ENCODE measurements around the gene DDIT4.
A peak's percentile ranks its signal among the peaks of the same experiment; 100 is the strongest.
"Not testable (repeated sequence)": the region's sequence is repeated elsewhere in the genome, so short reads cannot be mapped to it uniquely, and the experiment has no call there.

Gene DDIT4

DNA sequence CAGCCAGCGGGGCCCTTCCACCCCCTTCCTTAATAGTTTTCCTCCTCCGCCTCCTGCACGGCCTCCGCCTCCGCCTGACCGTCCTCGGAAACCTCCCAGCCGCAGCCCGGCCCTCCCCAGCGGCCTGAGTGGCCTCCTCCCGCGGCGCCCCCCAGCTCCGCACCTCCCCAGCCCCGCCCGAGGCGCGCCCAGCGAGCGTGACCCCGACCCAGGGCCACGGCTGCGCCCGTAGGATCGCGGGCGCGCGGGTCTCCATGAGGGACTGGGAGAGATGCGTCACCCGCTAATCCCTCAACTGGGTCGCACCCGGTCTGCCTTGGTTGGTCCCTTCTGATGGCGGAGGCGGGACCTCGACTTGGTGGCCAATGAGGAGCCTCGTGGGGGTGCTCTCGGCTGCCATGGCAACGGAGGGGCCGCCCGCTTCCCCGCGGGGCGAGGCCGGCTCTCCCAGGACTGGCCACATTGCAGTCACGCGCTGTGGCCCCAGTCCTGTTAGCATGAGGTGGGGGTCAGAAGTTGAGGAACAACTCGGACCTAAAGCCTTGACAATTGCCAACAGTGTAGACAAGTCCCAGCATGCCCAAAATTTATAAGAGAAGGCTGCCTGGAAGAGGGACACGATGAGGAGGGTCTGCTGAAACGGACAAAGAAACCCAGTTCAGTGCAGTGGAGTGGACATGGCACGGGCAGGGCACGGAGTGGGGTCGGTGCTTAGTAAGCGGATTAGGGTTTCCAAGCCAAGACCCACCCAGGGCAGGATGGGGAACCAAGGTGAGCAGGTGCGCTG lies 24.3 kb downstream of the DDIT4 start:
- POLR2A ChIA-PET: interaction anchor here (0.7 to 6.5 kb wide), 15 partner anchors 11 to 171 kb away, joined by 3 to 86 read pairs (median 5); partner anchors contain the start of gene DDIT4
- CTCF ChIA-PET: interaction anchor here (1.0 to 2.2 kb wide), 6 partner anchors 8 to 28 kb away, joined by 3 to 13 read pairs (median 4); partner anchors contain the start of gene DDIT4
- DNase-seq (ENCODE audit: extremely low spot score): peak; percentile 94
- TF ChIP-seq, protein P1, sequence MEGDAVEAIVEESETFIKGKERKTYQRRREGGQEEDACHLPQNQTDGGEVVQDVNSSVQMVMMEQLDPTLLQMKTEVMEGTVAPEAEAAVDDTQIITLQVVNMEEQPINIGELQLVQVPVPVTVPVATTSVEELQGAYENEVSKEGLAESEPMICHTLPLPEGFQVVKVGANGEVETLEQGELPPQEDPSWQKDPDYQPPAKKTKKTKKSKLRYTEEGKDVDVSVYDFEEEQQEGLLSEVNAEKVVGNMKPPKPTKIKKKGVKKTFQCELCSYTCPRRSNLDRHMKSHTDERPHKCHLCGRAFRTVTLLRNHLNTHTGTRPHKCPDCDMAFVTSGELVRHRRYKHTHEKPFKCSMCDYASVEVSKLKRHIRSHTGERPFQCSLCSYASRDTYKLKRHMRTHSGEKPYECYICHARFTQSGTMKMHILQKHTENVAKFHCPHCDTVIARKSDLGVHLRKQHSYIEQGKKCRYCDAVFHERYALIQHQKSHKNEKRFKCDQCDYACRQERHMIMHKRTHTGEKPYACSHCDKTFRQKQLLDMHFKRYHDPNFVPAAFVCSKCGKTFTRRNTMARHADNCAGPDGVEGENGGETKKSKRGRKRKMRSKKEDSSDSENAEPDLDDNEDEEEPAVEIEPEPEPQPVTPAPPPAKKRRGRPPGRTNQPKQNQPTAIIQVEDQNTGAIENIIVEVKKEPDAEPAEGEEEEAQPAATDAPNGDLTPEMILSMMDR (IDR thresholded peaks at IDR 0.05; ENCODE audit: control extremely low read depth, extremely low read depth, low read depth, missing control alignments): no peak

DNA sequence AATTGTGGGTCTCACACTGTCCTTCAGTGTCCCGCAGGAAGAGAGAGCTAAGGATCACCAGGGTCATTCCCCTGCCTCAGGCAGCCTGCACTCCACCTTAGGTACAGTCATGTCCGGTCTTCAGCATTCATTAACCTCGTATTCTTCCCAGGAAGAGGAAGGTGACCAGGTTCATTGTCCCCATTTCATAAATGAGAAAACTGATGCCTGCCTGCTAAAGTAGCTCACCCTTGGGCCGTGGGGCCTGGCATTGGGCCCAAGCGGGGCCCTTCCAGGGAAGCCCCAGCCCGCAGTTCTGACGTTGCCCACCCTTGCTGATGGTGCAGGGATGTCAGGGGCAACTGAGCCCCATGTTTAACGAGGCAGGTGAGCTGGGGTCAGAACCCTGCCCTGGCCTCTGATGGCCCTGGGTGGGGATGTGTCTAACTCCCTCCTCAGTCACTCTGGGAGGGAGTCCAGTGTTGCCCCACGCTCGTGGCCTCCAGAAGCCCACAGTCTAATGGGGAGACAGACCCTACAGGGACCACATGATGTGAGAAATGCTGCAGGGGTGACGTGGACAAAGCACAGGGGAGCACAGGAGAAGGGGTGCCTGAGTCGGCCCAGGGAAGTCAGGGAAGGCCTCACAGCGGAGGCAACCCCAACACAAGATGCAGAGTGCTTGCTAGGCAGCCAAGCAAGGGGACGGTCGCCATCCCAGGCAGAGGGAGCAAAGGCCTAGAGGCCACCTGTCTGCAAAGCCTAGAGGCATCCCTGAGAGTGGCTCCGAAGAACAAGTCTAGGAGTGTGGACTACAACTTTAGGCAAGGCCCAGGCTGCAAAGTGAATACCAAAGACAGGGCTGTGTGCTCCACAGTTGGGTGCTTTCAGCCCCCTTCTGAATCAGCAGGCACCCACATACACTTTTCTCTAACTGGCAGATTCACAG lies 25.1 kb downstream of the DDIT4 start:
- ChIA-PET POLR2A (interaction anchor here (0.6 to 0.9 kb wide), 5 partner anchors 10 to 796 kb away, joined by 3 read pairs; partner anchors contain the start of genes ANAPC16 and ASCC1), CTCF (no interaction called here)
- DNase-seq (ENCODE audit: extremely low spot score): no peak
- TF ChIP-seq, protein P1 (IDR thresholded peaks at IDR 0.05; ENCODE audit: control extremely low read depth, extremely low read depth, low read depth, missing control alignments): no peak

DNA sequence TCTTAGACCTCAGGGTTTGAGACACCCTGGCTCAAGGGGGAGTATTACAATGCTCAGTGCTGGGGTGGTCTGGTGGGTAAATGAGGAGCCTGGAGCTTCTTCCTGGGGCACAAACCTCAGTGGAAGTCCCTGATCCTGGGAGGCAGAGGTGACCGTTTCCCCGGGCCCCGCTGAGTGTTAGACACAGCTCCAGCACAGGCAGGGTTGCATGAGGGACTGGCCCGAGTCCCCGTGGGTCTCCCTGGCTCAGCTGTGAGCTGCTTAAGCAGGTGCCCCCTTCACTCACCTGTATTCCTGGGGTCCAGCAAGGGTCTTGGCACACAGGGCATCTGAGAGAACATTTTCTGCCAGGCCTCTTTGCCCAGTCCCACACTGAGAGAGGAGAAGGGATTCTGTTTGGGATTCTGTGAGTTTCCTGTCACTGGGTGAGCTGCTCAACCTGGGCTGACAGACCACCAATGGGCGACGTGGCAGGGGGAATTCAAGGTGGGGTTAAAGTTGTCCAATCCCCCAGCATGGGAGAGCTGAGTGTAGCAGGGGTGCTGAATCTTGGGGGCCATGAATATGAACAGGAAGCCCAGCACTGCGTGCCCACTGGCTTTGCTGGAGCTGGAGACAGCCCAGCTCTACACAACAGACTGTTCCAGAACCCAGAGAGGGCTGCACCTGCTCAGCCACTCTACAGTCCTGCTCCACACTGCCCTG lies 29.9 kb downstream of the DDIT4 start:
- TF ChIP-seq, protein P1 (IDR thresholded peaks at IDR 0.05; ENCODE audit: control extremely low read depth, extremely low read depth, low read depth, missing control alignments): no peak
- POLR2A ChIA-PET: interaction anchor here (1.1 to 1.7 kb wide), 3 partner anchors 11 to 30 kb away, joined by 4 to 10 read pairs (median 7); partner anchors contain the start of gene DDIT4

DNA sequence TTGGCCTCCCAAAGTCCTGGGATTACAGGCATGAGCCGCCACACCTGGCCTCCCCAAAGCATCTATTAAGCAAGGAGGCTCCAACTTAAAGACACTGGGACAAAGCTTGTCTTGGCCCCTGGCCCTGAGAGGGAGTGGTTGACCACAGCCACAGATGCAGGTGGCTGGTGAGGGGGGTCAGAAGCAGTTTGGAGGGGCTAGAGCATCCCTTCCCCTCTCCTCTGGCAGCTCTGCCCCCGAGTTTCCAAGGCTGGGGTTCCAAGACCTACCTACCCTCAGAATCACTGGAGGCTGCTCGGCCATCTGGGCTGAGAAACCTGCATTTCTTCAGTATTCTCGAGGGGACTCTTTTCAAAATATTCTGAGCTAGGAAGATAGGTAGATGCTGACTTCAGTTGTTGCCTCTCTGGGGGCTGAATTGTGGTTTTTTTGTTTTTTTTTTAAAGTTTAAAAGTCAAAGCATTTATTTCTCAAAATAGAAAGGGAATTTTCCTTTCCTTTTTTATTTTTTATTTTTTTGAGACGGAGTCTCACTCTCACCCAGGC lies 32.6 kb downstream of the DDIT4 start:
- TF ChIP-seq, protein P1 (IDR thresholded peaks at IDR 0.05; ENCODE audit: control extremely low read depth, extremely low read depth, low read depth, missing control alignments): no peak
- POLR2A ChIA-PET: interaction anchor here (0.6 kb wide), 1 partner anchor 34 kb away, joined by 3 read pairs; no protein-coding TSS in a partner anchor
- CTCF ChIA-PET: interaction anchor here (1.2 to 3.0 kb wide), 4 partner anchors 9 to 30 kb away, joined by 3 to 10 read pairs (median 6); no protein-coding TSS in a partner anchor
- DNase-seq (ENCODE audit: extremely low spot score): no peak

More for the DNA sequence above, 29.9 kb downstream of the DDIT4 start:
- DNase-seq (ENCODE audit: extremely low spot score): no peak
- CTCF ChIA-PET: interaction anchor here (1.0 to 2.2 kb wide), 7 partner anchors 8 to 46 kb away, joined by 3 to 10 read pairs (median 5); no protein-coding TSS in a partner anchor

DNA sequence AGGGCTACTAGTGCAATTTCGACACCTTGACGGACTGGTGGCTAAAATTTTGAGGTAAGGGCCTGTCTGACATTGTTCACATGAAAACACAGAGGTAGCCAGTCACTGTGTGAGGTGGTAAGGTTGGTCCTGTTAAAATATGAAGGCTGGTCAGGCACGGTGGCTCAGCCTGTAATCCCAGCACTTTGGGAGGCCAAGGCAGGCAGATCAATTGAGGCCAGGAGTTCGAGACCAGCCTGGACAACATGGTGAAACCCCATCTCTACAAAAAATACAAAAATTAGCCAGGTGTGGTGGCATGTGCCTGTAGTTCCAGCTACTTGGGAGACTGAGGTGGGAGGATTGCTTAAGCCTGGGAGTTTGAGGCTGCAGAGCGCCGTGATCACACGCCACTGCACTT lies 34.0 kb downstream of the DDIT4 start:
- DNase-seq (ENCODE audit: extremely low spot score); POLR2A ChIA-PET: not testable (repeated sequence)
- CTCF ChIA-PET: interaction anchor here (1.4 to 3.0 kb wide), 3 partner anchors 9 to 29 kb away, joined by 4 to 10 read pairs (median 9); no protein-coding TSS in a partner anchor

DNA sequence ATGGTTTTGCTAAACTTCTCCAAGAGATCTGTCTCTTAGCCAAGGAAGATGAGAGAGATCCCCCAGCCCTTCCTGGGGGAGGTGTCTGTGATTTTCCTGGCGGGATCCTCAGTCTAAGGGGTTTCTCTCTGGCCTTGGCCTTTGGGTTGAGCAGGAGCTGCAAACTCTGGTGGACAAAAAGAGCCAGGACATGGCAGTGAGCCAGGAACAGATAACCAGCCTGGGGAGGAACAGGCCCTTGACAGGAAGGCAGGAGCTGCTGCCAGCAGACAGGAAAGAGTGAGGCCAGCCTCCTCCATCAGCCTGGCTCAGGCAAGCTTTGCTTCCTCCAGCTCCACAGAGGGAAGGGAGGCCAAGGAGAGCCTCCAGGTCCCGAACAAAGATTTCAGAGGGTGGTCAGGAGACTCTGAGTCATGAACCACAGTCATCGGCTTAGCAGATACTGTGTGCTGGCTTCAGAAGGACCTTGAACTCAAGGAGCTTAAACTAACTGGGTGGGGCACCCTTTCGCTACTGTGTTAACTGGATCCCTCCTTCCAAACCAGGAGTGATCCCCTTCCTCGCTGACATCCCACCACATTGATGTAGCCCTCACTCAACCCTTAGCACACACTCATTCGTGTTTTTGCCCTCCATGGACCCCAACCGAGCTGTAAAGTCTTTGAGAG lies 34.7 kb downstream of the DDIT4 start:
- POLR2A ChIA-PET: interaction anchor here (0.5 to 0.7 kb wide), 2 partner anchors 9 to 27 kb away, joined by 3 to 5 read pairs; no protein-coding TSS in a partner anchor
- CTCF ChIA-PET: interaction anchor here (0.8 to 3.0 kb wide), 4 partner anchors 8 to 28 kb away, joined by 3 to 10 read pairs (median 6); no protein-coding TSS in a partner anchor
- TF ChIP-seq, protein P1 (IDR thresholded peaks at IDR 0.05; ENCODE audit: control extremely low read depth, extremely low read depth, low read depth, missing control alignments): no peak
- DNase-seq (ENCODE audit: extremely low spot score): no peak

Measured in GM10248 (cell line).